ENCODE measurements around the gene SLC7A9.
"Not testable (repeated sequence)": the region's sequence is repeated elsewhere in the genome, so short reads cannot be mapped to it uniquely, and the experiment has no call there.

GRCh38 chr19:32867436-32867835 lies 2.1 kb downstream of the SLC7A9 start:
- TF ChIP-seq, protein P1, sequence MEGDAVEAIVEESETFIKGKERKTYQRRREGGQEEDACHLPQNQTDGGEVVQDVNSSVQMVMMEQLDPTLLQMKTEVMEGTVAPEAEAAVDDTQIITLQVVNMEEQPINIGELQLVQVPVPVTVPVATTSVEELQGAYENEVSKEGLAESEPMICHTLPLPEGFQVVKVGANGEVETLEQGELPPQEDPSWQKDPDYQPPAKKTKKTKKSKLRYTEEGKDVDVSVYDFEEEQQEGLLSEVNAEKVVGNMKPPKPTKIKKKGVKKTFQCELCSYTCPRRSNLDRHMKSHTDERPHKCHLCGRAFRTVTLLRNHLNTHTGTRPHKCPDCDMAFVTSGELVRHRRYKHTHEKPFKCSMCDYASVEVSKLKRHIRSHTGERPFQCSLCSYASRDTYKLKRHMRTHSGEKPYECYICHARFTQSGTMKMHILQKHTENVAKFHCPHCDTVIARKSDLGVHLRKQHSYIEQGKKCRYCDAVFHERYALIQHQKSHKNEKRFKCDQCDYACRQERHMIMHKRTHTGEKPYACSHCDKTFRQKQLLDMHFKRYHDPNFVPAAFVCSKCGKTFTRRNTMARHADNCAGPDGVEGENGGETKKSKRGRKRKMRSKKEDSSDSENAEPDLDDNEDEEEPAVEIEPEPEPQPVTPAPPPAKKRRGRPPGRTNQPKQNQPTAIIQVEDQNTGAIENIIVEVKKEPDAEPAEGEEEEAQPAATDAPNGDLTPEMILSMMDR (IDR thresholded peaks at IDR 0.05) = not testable (repeated sequence)
- TF ChIP-seq EP300 (IDR thresholded peaks at IDR 0.05) = not testable (repeated sequence)

All from gastroesophageal sphincter (tissue), 3 donors.